GM19025 (cell line): Measurements from ENCODE around the gene SLC27A1.
"Not testable (repeated sequence)": the region's sequence is repeated elsewhere in the genome, so short reads cannot be mapped to it uniquely, and the experiment has no call there.

Experiments used
- ATAC-seq: cut with Tn5 transposase; IDR thresholded peaks from one replicate; pipeline ENCODE4 v1.9.1; 2021; ENCODE audit warnings: mild to moderate bottlenecking, low read depth, moderate library complexity; ENCODE audit not compliant: unreplicated experiment

Gene SLC27A1

DNA sequence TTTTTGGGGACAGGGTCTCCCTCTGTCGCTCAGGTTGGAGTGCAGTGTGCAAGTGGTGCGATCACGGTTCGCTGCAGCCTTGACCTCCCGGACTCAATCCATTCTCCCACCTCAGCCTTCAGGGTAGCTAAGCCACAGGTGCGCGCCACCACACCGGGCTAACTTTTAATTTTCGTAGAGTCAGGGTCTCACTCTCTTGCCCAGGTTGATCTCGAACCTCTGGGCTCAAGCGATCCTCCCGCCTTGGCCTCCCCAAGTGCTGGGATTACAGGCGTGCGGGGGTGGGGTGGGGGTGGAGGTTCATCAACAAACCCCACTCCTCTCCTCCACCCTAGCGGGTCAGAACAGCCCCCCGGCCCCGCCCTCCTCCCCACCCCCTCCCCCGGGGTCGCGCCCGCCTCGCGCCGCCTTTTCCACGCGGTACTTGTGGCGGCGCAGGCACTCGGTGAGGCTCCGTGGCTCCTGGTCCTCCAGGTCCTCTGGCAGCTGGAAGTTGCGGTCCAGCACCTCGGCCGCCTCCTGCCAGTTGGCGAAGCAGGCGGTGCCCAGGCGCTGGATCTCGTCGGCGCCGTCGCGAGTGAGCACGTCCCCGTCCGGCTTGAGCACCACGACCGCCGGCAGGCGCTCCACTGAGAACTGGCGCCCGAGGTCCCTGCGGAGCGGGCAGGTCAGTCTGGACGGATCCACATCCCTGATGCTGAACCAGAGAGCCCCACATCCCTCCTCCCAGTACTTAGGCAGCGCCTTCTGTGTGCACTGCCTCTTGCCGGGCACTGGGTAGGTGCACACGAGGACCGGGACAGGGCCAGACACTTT lies 14.8 kb upstream of the SLC27A1 start:
- no peak for ATAC-seq

DNA sequence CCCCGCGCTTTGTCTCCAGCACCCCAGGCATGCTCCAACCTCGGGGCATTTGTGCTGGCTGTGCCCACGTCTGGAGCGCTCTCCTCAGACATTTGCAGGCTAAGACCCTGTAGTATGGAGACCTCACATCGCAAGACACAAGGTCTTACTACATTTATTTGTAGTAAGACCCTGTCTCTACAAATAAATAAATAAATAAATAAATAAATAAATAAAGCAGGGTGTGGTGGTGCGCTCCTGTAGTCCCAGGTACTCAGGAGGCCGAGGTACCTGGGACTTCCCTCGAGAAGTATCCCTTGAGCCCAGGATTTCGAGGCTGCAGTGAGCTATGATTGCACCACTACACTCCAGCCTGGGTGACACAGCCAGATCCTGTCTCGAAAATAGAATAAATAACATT lies 14.2 kb upstream of the SLC27A1 start:
- no peak for ATAC-seq

DNA sequence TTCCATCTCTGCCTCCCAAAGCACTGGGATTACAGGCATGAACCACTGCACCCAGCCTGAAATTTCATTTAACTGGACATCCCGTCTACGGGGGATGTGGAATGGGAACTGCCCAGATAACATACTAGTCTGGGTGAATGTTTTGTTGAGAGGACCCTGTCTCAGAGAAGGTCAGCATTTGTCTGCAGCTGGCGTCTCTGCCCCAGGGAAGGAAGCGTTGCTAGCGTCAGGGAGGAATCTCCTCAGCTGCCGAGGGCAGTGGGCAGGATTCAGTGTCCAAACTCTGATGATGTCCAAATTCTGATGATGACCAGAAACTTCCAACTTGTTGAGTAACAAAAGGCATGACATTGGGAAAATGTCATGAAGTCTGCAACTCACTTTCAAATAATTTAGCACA lies 12.7 kb upstream of the SLC27A1 start:
- ATAC-seq: no peak

DNA sequence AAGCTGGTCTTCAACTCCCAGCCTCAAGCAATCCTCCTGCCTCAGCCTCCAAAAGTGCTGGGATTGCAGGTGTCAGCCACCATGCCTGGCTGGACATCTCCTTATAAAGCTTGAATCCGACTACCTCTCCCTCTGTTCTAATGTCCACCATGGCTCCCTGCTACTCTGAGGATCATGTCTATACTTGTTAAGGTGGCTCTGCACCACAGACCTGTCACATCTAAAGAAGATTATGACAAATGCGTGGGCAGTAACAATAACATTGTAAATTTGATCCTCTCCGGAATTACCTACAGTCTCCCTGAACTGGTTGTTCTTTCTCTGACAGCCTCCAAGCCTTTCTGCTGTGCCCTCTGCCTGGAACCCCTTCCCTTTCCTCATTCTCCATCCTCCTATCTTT lies 11.4 kb upstream of the SLC27A1 start:
- no peak for ATAC-seq

DNA sequence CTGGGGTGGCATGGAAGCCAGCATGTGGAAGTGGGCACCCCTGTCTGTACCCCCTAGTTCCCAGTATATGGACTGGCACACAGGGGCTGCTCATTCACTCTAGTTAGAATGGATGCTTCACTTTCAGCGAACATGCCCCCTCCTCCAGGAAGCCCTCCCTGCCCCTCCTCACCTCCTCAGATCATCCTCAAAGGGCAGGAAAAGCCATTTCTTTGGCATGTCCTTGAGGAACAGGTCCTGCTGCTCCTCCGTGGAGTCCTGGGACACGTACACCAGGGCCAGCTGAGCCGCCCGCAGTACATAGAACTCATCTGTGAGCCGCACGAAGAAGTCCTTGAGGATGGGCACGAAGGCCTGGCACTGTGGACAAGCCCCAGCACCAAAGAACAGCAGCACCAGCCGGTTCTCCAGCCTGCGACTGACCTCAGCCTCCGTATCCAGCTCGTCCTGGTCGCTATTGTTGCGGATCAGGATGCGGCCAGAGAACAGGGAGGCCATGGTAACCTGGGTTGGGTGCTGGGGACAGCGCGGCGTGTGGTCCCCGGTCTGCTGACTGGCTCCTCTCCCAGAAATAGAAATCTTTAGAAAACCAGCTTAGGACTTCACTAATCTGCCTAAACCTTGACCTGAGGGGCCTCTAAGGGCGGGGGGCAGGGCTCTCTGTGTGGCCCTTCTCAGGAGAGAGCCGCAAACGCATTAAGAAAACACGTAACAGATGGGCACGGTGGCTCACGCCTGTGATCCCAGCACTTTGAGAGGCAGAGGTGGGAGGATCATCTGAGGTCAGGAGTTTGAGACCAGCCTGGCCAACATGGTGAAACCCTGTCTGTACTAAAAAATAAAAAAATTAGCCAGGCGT lies 9.7 kb upstream of the SLC27A1 start, which contains the start of gene NXNL1:
Gene NXNL1 (minus strand): TSS at position 555 of the 859 bp plus-strand sequence. CDS start 57 bp downstream, at position 498.
- no peak for ATAC-seq

DNA sequence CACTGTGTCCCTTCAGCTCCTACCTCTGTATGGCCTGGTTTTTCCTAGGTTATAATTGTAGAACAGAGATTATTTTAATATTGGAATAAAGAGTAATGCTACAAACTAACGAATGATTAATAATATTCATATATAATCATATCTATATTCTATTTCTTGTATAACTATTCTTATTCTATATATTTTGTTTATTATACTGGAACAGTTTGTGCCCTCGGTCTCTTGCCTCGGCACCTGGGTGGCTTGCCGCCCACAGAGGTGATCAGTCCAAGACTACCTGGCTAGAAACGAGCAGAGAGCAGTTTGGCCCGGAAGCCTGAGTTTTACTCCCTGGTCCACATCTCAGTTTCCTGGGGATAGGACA lies 3.9 kb upstream of the SLC27A1 start:
- ATAC-seq: no peak

DNA sequence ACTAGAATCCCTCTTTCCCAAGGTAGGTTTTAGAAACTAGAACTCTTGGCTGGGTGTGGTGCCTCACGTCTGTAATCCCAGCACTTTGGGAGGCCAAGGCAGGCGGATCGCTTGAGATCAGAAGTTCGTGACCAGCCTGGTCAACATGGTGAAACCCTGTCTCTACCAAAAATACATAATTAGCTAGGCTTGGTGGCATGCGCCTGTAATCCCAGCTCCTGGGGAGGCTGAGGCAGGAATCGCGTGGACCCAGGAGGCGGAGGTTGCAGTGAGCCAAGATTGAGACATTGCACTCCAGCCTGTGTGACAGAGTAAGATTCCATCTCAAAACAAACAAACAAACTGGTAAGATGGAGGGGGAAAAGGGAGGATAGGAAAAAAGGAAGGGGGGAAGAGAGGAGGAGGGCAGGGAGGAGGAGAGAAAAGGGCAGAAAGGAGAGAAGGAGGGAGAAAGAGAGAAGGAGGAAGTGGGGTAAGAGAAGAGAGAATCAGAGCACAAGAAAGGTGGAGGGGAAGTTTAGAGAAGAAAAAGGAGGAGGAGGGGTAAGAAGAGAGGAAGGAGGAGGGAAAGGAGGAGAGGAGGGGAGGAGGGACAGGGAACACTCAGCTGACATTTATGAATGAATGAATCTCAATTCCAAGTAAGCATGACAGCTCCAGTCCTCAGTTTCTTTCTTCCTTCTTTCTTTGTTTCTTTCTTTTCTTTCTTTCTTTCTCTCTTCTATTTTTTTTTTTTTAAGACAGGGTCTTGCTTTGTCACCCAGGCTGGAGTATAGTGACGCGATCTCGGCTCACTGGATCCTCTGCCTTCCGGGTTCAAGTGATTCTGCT lies 2.6 kb upstream of the SLC27A1 start:
- no peak for ATAC-seq

DNA sequence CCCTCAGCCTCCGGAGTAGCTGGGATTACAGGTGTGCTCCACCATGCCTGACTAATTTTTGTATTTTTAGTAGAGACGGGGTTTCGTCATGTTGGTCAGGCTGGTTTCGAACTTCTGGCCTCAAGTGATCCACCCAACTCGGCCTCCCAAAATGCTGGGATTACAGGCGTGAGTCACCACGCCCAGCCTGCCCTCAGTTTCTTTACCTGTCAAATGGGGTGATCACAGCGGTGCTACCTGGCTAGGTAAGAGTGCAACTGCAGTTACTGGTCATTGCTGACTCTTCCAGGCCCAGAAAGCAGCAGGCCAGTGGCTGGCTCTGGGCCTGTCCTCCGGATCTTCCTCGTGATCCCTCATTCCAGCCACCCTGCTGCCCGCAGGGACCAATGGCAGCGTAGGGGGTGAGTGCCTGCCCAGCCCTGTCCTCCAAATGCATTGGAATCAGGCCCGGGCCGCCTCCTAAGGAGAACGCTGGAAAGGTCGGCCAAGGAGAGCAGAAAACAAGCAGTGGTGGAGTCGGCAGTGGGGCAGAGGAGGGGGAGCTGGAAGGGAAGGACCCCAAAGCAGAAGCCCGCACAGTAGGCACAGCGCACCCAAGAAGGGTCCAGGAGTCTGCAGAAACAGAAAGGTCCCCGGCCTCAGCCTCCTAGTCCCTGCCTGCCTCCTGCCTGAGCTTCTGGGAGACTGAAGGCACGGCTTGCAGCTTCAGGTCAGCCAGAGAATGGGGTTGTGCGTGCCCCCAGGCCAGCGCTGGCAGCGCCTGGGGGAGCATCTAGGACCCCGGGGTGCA lies 1.8 kb upstream of the SLC27A1 start:
- no peak for ATAC-seq

DNA sequence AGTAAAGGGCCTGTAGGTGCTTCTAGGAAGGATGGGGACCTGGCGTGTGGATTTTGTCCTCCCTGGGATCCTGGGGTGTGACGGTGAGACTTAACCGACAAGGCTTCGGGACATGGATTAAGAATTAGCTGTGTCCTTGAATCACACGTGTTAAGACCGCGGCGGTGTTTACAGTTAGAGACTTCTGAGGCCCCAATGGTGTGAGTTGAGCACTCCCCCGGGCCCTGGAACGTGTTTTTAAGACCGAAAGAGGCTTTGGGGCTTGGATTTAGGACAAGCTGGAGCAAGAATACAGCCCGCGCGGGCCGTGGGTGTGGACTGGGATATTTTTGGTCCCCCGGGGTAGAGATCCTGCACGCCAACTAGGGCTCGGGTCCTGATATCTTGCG lies 1.2 kb upstream of the SLC27A1 start:
- no peak for ATAC-seq

DNA sequence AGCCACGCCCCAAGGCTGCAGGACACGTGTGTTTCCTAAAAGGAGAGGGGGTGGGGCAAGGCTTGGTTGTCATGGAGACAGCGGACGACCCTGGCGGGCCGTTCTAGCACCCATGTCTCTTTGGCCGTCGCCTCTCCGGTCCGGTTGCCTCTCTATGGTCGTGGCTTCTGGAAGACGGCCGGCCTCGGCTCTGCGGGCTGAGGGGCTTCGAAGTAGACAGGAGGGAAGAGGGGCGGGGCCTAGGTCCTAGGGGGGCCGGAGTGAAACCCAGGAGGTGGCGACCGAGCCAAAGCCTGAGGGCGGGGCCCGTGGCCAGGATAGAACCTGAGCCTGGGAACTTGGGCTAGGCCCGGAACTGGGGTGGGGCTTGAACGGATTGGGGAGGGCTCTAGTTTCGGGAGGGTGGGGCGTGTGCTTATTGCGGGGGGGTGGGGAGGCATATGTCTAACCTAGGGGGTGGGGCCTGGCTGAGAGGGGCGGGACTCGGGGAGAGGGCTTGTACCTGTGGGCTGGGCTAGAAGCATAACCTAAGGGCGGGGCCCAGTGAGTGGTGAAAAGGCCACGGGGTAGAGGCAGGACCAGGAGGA lies 750 bp upstream of the SLC27A1 start:
- peak; percentile 50 for ATAC-seq

DNA sequence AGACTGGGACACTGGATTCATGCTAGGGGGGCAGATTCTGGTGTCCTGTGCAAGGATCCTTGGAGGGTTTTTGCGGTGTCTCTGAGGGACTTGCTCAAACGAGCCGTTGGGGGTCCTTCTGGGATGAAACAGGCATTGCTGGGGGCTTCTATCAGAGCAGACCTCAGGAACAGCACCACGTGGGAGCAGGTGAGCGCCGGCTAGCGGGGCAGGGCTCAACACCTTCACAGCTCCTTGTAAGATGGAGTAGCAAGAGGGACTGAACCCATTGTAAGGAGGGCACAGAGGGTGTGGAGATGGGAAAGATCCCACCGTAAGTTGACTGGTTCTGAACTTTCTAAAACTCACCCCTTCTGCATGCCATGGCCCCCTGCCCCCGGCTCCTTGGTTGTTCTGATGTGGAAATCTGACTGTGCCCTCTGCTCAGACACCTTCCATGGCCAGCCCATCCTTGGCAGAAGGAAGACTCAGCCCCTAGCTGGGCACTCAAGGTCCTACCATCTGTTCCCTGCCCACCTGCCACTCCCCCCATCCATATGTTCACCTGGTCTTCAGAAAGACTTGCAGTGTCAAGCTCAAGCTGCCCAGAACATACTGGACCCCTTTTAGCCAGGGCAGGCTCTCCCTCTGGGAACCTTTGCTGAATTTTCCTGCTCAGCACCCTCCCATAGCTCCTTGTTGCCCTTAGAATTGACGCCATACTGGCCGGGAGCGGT lies 1.2 kb downstream of the SLC27A1 start:
- no peak for ATAC-seq

DNA sequence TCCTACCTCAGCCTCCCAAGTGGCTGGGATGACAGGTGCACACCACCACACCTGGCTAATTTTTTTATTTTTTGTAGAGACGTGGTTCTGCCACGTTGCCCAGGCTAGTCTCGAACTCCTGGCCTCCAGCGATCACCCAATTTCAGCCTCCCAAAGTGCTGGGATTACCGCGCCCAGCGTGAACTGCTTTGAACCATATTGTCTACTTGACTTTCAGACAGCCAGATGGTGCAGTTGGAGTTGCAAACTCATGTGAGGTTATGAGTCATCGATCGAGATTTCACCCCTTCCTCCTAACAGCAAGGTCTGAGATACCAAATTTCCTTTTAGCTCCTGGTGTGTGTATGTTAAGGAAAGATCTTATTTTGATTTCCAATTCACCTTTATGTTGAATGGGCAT lies 2.7 kb downstream of the SLC27A1 start:
- no peak for ATAC-seq

DNA sequence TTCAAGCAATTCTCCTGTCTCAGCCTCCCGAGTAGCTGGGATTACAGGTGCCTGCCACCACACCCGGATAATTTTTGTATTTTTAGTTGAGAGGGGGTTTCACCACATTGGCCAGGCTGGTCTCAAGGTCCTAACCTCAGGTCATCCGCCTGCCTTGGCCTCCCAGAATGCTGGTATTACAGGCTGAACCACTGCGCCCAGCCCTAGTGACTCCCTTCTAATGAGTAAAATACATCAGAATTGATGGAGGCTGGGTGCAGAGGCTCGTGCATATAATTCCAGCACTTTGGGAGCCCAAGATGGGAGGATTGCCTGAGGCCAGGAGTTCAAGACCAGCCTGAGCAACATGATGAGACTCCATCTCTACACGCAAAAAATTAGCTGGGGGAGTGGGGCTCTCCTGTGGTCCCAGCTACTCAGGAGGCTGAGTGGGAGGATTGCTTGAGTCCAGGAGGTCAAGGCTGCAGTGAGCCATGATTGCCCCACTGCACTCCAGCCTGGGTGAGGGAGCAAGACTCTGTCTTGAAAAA lies 4.8 kb downstream of the SLC27A1 start:
- ATAC-seq: not testable (repeated sequence)

DNA sequence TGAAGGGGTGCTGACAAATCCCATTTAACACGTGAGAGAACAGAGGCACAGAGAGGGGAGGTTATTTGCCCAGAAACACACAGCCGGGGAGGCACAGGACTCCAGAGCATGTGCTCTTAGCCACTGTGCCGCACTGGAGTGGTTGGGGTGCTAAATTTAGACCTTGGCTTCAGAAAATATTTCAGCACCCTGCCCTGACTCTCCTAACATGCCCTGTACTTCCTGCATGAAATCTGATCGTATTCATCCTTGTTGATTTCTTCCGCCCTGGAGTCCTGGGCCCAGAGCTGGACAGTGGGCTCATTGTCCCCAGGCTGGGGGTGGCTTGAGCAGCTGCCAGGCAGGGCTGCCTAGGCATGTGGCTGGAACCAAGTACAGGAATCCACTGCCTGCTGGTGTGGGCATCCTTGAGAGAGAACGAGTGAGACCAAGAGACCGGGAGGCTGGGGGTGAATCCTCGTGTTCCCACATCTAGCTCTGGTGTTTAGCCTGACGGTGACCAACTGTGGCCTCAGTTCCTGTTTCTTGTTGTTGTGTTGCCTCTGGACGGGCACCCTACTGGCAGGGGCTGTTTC lies 5.3 kb downstream of the SLC27A1 start:
- ATAC-seq: no peak

DNA sequence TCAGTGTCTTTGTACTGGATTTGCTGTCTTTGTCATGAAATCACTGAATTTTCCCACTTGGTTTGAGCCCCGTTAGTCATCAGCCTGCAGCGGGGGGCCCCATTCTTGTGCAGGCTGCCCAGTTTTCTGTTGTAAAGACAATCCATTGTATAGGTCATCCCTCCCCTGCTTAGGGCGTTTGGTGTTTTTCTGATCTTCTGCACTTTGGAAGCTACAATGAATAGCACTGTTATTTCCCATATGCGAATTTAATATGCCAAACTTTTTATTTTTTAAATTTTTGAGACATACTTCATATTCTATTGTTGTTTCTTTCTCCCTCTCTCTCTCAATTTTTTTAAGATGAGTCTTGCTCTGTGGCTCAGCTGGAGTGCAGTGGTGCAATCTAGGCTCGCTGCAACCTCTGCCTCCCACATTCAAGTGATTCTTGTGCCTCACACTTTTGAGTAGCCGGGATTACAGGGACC lies 9.0 kb downstream of the SLC27A1 start:
- no peak for ATAC-seq

DNA sequence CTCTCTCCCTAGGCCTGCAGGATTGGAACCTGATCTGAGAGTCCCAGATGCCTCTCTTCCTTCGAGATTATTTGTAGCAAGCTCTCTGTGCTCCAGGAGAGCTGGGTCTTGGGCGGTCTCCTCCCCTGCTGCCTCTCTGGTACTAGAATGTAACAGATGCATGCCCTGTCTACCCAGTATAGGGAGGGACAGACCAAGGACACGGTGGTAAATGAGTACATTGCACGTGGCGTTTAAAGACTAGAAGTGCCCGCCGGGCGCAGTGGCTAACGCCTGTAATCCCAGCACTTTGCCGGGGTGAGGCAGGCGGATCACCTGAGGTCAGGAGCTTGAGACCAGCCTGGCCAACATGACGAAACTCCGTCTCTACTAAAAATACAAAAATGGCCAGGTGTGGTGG lies 11.7 kb downstream of the SLC27A1 start:
- no peak for ATAC-seq

DNA sequence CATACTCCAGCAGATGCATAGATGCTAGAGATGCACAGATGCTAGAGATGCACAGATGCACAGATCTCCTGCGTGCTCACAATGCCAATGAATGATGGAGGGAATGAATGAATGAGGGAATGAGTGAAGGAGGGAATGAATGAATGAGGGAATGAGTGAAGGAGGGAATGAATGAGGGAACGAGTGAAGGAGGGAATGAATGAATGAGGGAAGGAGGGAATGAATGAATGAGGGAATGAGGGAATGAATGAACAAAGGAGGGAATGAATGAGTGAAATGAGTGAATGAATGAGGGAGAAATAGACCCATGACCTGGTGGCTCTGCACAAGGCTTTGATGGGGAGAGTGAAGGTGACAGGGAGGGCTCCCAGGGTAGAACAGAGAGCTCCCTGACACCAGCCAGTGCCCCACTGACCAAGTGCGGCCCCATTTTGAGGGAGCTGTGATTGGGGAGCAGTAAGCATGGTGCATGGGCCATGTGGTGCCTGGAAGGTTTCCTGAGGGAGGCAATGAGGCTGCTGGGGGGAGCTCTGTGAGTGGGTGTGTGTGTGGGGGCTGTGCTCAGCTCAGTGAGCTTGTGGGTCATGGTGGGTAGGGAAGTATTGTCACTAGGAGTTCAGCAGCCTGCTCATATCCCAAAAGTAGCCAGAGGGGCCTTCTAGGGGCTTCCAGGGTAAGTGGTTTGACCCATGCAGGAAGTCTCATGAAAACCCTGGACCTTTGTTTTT lies 12.7 kb downstream of the SLC27A1 start:
- ATAC-seq: no peak

DNA sequence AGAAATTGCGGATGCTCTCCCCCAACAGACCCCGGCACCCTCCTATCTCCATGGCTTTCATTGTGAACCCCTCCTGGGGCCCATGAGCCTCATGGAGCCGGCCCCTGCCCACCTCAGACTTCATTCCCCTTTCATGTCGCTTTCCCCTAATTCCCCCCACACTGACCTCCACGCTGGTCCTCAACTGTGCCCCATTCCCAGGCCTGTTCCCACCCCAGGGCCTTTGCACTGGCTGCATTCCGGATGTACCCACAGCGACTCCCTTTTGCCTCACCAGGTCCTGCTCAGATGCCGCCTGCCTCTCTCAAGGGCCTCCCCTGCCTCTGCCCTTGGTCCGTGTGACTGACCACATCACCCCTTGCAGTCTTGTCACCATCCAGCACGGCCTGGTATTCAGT lies 13.3 kb downstream of the SLC27A1 start:
- ATAC-seq: no peak
